ENCODE measurements around the gene PTPRD. TPM values are rescaled to one million over a fixed set of nuclear protein-coding genes. Genes with fewer than 3 reads are reported as not detected.

PTPRD gene
- total RNA-seq, 2 experiments from 2014 or later, result 0.03 TPM; not detected in 1

DNA sequence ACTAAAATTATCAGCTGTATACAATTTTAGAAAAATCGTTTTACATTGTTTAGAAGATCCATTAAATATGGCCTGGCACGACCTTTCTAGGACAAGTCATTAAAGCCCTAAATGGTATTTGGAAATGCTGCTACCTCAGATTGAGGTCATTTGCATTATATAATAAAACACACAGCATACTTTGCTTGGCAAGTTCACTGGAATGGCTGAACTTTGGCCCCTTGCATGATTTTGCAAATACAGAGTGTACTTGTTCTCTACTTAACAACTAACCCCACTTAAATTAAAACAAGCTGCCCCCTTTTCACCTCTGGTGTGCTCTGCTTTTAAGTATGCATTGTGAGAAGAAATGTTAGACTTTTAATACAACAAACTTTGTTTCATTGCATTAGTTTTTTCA lies 860.1 kb downstream of the PTPRD start:
- POLR2A ChIA-PET, result interaction anchor here (0.5 to 2.8 kb wide), 11 partner anchors 9 to 144 kb away, joined by 3 to 10 read pairs (median 4); no protein-coding TSS in a partner anchor
- peaks cover 3% of the 10 kb centered on the region for H3K4me1 ChIP-seq (ENCODE audit: insufficient read depth, low read length, poor library complexity, severe bottlenecking)
- H2AFZ ChIP-seq (ENCODE audit: low read length), result no peak overlapping the region
- no peak overlapping the region for H3K4me2 ChIP-seq (ENCODE audit: low read length)
- intact Hi-C loops (cut with micrococcal nuclease; ENCODE audit: unreplicated experiment), result no loop called here
- no peaks in the 10 kb centered on the region for H3K79me2 ChIP-seq (ENCODE audit: insufficient read depth, low read depth, low read length)
- no peak for DNase-seq (ENCODE audit: low spot score)
- no peaks in the 10 kb centered on the region for H3K9me3 ChIP-seq (ENCODE audit: low read length)
- BruUV-seq (replicated peaks), result no TSS peak
- no peaks in the 10 kb centered on the region for H3K9me2 ChIP-seq (ENCODE audit: insufficient read depth, low read length)
- H3K4me3 ChIP-seq (ENCODE audit: low read depth, low read length, poor library complexity, severe bottlenecking), result no peak overlapping the region
- TF ChIP-seq, protein P1, sequence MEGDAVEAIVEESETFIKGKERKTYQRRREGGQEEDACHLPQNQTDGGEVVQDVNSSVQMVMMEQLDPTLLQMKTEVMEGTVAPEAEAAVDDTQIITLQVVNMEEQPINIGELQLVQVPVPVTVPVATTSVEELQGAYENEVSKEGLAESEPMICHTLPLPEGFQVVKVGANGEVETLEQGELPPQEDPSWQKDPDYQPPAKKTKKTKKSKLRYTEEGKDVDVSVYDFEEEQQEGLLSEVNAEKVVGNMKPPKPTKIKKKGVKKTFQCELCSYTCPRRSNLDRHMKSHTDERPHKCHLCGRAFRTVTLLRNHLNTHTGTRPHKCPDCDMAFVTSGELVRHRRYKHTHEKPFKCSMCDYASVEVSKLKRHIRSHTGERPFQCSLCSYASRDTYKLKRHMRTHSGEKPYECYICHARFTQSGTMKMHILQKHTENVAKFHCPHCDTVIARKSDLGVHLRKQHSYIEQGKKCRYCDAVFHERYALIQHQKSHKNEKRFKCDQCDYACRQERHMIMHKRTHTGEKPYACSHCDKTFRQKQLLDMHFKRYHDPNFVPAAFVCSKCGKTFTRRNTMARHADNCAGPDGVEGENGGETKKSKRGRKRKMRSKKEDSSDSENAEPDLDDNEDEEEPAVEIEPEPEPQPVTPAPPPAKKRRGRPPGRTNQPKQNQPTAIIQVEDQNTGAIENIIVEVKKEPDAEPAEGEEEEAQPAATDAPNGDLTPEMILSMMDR (conservative IDR thresholded peaks at IDR 0.05; ENCODE audit: low read length), result no peak
- no peak for TF ChIP-seq EZH2phosphoT487 (IDR thresholded peaks at IDR 0.05; ENCODE audit: borderline replicate concordance, low read depth, low read length)
- no peaks in the 10 kb centered on the region for H3K36me3 ChIP-seq (ENCODE audit: insufficient read depth, low read length)
- no peak overlapping the region for H3K27ac ChIP-seq (ENCODE audit: low read depth, low read length, poor library complexity, severe bottlenecking)
- no peaks in the 10 kb centered on the region for H4K20me1 ChIP-seq (ENCODE audit: insufficient read depth, low read length)
- CTCF ChIA-PET (ENCODE audit: unreplicated experiment), result no interaction called here

DNA sequence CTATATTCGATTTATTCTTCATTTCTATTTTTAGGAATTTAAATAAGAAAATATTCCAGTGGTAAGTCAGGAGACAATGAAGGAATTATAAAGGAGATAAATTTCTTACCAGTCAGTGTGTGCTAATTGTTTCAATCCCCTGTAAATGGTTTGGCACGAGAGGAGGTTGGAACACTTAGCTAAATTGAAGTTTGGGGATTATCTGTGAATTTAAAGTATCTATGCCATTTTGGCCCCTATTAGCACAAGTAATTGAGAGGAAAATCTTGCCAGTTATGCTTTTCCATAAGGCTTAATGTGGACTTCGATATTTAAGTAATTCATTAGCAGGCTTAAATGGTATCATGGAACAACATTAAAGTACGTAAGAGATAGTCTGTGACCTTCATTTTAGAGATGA lies 860.8 kb downstream of the PTPRD start:
- ChIA-PET CTCF (ENCODE audit: unreplicated experiment) (no interaction called here), POLR2A (interaction anchor here (0.7 to 2.8 kb wide), 7 partner anchors 14 to 87 kb away, joined by 3 to 10 read pairs (median 5); no protein-coding TSS in a partner anchor)
- no peak overlapping the region for H3K27ac ChIP-seq (ENCODE audit: low read depth, low read length, poor library complexity, severe bottlenecking)
- no peak for DNase-seq (ENCODE audit: low spot score)
- no peak overlapping the region for H3K4me2 ChIP-seq (ENCODE audit: low read length)
- intact Hi-C loops (cut with micrococcal nuclease; ENCODE audit: unreplicated experiment), result no loop called here
- no peaks in the 10 kb centered on the region for H3K79me2 ChIP-seq (ENCODE audit: insufficient read depth, low read depth, low read length)
- BruUV-seq (replicated peaks), result no TSS peak
- no peak overlapping the region for H3K4me3 ChIP-seq (ENCODE audit: low read depth, low read length, poor library complexity, severe bottlenecking)
- no peaks in the 10 kb centered on the region for H3K36me3 ChIP-seq (ENCODE audit: insufficient read depth, low read length)
- no peaks in the 10 kb centered on the region for H3K9me2 ChIP-seq (ENCODE audit: insufficient read depth, low read length)
- TF ChIP-seq, protein P1 (conservative IDR thresholded peaks at IDR 0.05; ENCODE audit: low read length), result no peak
- TF ChIP-seq EZH2phosphoT487 (IDR thresholded peaks at IDR 0.05; ENCODE audit: borderline replicate concordance, low read depth, low read length), result no peak
- H2AFZ ChIP-seq (ENCODE audit: low read length), result no peak overlapping the region
- no peaks in the 10 kb centered on the region for H4K20me1 ChIP-seq (ENCODE audit: insufficient read depth, low read length)
- H3K9me3 ChIP-seq (ENCODE audit: low read length), result no peaks in the 10 kb centered on the region
- H3K4me1 ChIP-seq (ENCODE audit: insufficient read depth, low read length, poor library complexity, severe bottlenecking), result peaks cover 10% of the 10 kb centered on the region

DNA sequence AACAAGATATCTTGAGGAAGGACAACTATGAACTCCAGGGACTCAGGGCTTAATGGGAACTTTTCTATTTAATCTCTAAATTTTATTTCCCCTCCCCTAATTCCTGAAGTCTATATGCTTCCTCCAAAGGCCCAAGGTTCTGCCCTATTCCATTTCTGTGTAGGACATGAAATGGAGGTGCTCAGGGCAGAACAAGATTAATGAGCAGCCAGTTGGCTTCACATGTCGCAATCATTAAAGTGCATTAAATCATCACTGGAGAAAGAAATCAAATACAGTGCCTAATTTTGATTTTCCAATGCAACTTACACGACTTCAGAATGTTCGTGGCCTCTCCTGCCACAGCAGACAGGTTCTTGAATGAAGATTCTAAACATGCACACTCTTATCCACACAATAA lies 862.1 kb downstream of the PTPRD start:
- no peaks in the 10 kb centered on the region for H3K36me3 ChIP-seq (ENCODE audit: insufficient read depth, low read length)
- ChIA-PET CTCF (ENCODE audit: unreplicated experiment) (no interaction called here), POLR2A (interaction anchor here (1.9 kb wide), 1 partner anchor 86 kb away, joined by 6 read pairs; no protein-coding TSS in a partner anchor)
- no peak for DNase-seq (ENCODE audit: low spot score)
- H3K4me3 ChIP-seq (ENCODE audit: low read depth, low read length, poor library complexity, severe bottlenecking), result no peak overlapping the region
- H3K4me1 ChIP-seq (ENCODE audit: insufficient read depth, low read length, poor library complexity, severe bottlenecking), result peaks cover 19% of the 10 kb centered on the region
- H3K79me2 ChIP-seq (ENCODE audit: insufficient read depth, low read depth, low read length), result no peaks in the 10 kb centered on the region
- intact Hi-C loops (cut with micrococcal nuclease; ENCODE audit: unreplicated experiment), result no loop called here
- no peak overlapping the region for H3K27ac ChIP-seq (ENCODE audit: low read depth, low read length, poor library complexity, severe bottlenecking)
- H4K20me1 ChIP-seq (ENCODE audit: insufficient read depth, low read length), result no peaks in the 10 kb centered on the region
- no peak overlapping the region for H2AFZ ChIP-seq (ENCODE audit: low read length)
- no peaks in the 10 kb centered on the region for H3K9me2 ChIP-seq (ENCODE audit: insufficient read depth, low read length)
- no peak overlapping the region for H3K4me2 ChIP-seq (ENCODE audit: low read length)
- H3K9me3 ChIP-seq (ENCODE audit: low read length), result no peaks in the 10 kb centered on the region
- TF ChIP-seq, protein P1 (conservative IDR thresholded peaks at IDR 0.05; ENCODE audit: low read length), result no peak
- TF ChIP-seq EZH2phosphoT487 (IDR thresholded peaks at IDR 0.05; ENCODE audit: borderline replicate concordance, low read depth, low read length), result no peak
- no TSS peak for BruUV-seq (replicated peaks)

Measured in OCI-LY7 (cell line).